WI38 (cell line): ENCODE results near the gene FSTL4.

Experiments
- H3K4me3 ChIP-seq: 2 replicates; pipeline ENCODE4 v1.5.1; 2011; ENCODE audit warnings: low read depth, mild to moderate bottlenecking, control low read depth, low read length
- CTCF ChIP-seq: IDR thresholded peaks from 2 replicates; pipeline ENCODE4 v1.5.1; 2012; ENCODE audit warnings: low read depth, mild to moderate bottlenecking, control low read depth, low read length

Gene FSTL4

GRCh38 chr5:133314086-133314485 is 298.3 kb downstream of the FSTL4 start:
- no peak for TF ChIP-seq CTCF
- H3K4me3 ChIP-seq = no peak overlapping the region

- H3K4me3 ChIP-seq = no peak overlapping the region
- no peak for TF ChIP-seq CTCF
Observed at GRCh38 chr5:133311176-133311575, 301.2 kb downstream of the FSTL4 start.

- H3K4me3 ChIP-seq = no peak overlapping the region
- no peak for TF ChIP-seq CTCF
Observed at GRCh38 chr5:133309984-133310621, 302.2 kb downstream of the FSTL4 start.

- no peak for TF ChIP-seq CTCF
- H3K4me3 ChIP-seq = no peak overlapping the region
Observed at GRCh38 chr5:133309166-133309795, 303.1 kb downstream of the FSTL4 start.

- H3K4me3 ChIP-seq = no peak overlapping the region
- no peak for TF ChIP-seq CTCF
Observed at GRCh38 chr5:133307275-133307674, 305.1 kb downstream of the FSTL4 start.

GRCh38 chr5:133304707-133305216 is 307.6 kb downstream of the FSTL4 start:
- no peak overlapping the region for H3K4me3 ChIP-seq
- no peak for TF ChIP-seq CTCF

- no peak overlapping the region for H3K4me3 ChIP-seq
- TF ChIP-seq CTCF = no peak
Observed at GRCh38 chr5:133304178-133304577, 308.2 kb downstream of the FSTL4 start.
